Loucy (cell line): ENCODE data around the gene KCNMB2.

Experiments used
- H2AFZ ChIP-seq: fragments of 200-600 bp; sonication (generic); 2 replicates; pipeline ENCODE4 v1.6.0; 2016; ENCODE audit warnings: antibody characterized with exemption, mild to moderate bottlenecking, low read length, moderate library complexity
- H3F3A ChIP-seq: fragments of 200-600 bp; 2 replicates; pipeline ENCODE4 v1.6.0; 2016; ENCODE audit warnings: antibody characterized with exemption, low read depth, mild to moderate bottlenecking
- H3K27me3 ChIP-seq: fragments of 200-600 bp; sonication (generic); 2 replicates; pipeline ENCODE4 v1.6.1; 2014; ENCODE audit warnings: low read length, mild to moderate bottlenecking; ENCODE audit not compliant: insufficient read depth, poor library complexity, severe bottlenecking
- H3K36me3 ChIP-seq: fragments of 200-600 bp; sonication (generic); 2 replicates; pipeline ENCODE4 v1.6.1; 2016; ENCODE audit warnings: low read length; ENCODE audit not compliant: insufficient read depth
- H3K4me1 ChIP-seq: fragments of 200-600 bp; sonication (generic); 2 replicates; pipeline ENCODE4 v1.5.1; 2014; ENCODE audit warnings: low read length, mild to moderate bottlenecking; ENCODE audit not compliant: insufficient read depth, poor library complexity, severe bottlenecking
- H3K4me2 ChIP-seq: fragments of 200-600 bp; sonication (generic); 2 replicates; pipeline ENCODE4 v1.6.0; 2014; ENCODE audit warnings: antibody characterized with exemption, low read length, low read depth, mild to moderate bottlenecking; ENCODE audit not compliant: poor library complexity, severe bottlenecking
- H3K4me3 ChIP-seq: fragments of 200-600 bp; sonication (generic); 2 replicates; pipeline ENCODE4 v1.5.1; 2014; ENCODE audit warnings: low read length, mild to moderate bottlenecking, mixed read lengths; ENCODE audit not compliant: poor library complexity, severe bottlenecking
- H3K79me2 ChIP-seq: fragments of 200-600 bp; sonication (generic); 2 replicates; pipeline ENCODE4 v1.6.1; 2014; ENCODE audit warnings: low read length; ENCODE audit not compliant: insufficient read depth
- H3K9ac ChIP-seq: fragments of 200-600 bp; sonication (generic); 2 replicates; pipeline ENCODE4 v1.6.0; 2014; ENCODE audit warnings: mild to moderate bottlenecking, low read depth, low read length, moderate library complexity; ENCODE audit not compliant: poor library complexity, severe bottlenecking
- H3K9me2 ChIP-seq: fragments of 200-600 bp; sonication (generic); replicated peaks from 2 replicates; pipeline ENCODE4 v1.6.1; 2016; ENCODE audit warnings: low read depth, low read length, mixed read lengths
- H3K9me3 ChIP-seq: fragments of 200-600 bp; sonication (generic); 2 replicates; pipeline ENCODE4 v1.6.1; 2014; ENCODE audit warnings: mild to moderate bottlenecking, antibody characterized with exemption, low read length, low read depth; ENCODE audit not compliant: insufficient read depth
- H4K20me1 ChIP-seq: fragments of 200-600 bp; sonication (generic); 2 replicates; pipeline ENCODE4 v1.6.0; 2014; ENCODE audit warnings: antibody characterized with exemption, low read length, mild to moderate bottlenecking; ENCODE audit not compliant: insufficient read depth, poor library complexity, severe bottlenecking
- EZH2phosphoT487 ChIP-seq: fragments of 200-600 bp; IDR thresholded peaks from 2 replicates; pipeline ENCODE4 v1.6.1; 2018; ENCODE audit warnings: antibody characterized with exemption, mild to moderate bottlenecking, moderate library complexity, borderline replicate concordance
- TF ChIP-seq, protein P1 (sequence below): fragments of 200-600 bp; sonication (generic); conservative IDR thresholded peaks from 2 replicates; pipeline ENCODE4 v1.5.1; 2014; ENCODE audit warnings: mild to moderate bottlenecking, antibody characterized with exemption, low read length

KCNMB2 gene

DNA sequence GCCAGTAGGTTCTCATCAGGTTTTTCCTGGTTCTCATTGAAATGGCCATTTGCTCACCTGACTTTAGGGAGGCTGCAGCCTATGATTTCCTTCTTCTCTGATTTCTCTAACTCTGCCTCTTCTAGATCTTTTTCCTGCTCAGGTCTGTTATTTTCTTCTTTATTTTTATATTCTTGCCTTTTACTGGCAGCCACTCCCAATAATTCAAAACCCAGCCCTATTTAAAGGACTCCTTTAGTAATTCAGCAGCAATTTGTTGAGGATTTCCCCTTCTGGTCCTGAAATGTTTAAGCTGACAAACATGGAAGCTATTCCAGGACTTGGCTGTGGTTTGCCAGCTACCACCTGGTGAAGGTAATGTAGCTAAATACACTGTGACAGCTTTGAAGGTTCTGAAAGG, 333.8 kb downstream of the KCNMB2 start:
- Histone ChIP-seq H3K9ac (no peak overlapping the region), H3K4me2 (no peak overlapping the region), H3K9me2 (no peaks in the 10 kb centered on the region), H3K36me3 (no peaks in the 10 kb centered on the region), H3K27me3 (no peaks in the 10 kb centered on the region), H3K79me2 (no peaks in the 10 kb centered on the region), H4K20me1 (no peaks in the 10 kb centered on the region), H3F3A (no peaks in the 10 kb centered on the region), H2AFZ (no peak overlapping the region), H3K4me3 (no peak overlapping the region), H3K4me1 (no peaks in the 10 kb centered on the region), H3K9me3 (no peaks in the 10 kb centered on the region)
- TF ChIP-seq, protein P1, sequence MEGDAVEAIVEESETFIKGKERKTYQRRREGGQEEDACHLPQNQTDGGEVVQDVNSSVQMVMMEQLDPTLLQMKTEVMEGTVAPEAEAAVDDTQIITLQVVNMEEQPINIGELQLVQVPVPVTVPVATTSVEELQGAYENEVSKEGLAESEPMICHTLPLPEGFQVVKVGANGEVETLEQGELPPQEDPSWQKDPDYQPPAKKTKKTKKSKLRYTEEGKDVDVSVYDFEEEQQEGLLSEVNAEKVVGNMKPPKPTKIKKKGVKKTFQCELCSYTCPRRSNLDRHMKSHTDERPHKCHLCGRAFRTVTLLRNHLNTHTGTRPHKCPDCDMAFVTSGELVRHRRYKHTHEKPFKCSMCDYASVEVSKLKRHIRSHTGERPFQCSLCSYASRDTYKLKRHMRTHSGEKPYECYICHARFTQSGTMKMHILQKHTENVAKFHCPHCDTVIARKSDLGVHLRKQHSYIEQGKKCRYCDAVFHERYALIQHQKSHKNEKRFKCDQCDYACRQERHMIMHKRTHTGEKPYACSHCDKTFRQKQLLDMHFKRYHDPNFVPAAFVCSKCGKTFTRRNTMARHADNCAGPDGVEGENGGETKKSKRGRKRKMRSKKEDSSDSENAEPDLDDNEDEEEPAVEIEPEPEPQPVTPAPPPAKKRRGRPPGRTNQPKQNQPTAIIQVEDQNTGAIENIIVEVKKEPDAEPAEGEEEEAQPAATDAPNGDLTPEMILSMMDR, result no peak
- TF ChIP-seq EZH2phosphoT487, result no peak

GRCh38 chr3:178875157-178875556, 338.9 kb downstream of the KCNMB2 start:
- Histone ChIP-seq H3K4me3 (no peak overlapping the region), H3K4me2 (no peak overlapping the region), H3F3A (no peaks in the 10 kb centered on the region), H2AFZ (no peak overlapping the region), H3K36me3 (no peaks in the 10 kb centered on the region), H3K9me3 (no peaks in the 10 kb centered on the region), H3K27me3 (no peaks in the 10 kb centered on the region), H4K20me1 (no peaks in the 10 kb centered on the region), H3K4me1 (no peaks in the 10 kb centered on the region), H3K79me2 (no peaks in the 10 kb centered on the region), H3K9ac (no peak overlapping the region), H3K9me2 (no peaks in the 10 kb centered on the region)
- TF ChIP-seq EZH2phosphoT487, result no peak

GRCh38 chr3:178875836-178876235, 339.6 kb downstream of the KCNMB2 start:
- H3K79me2 ChIP-seq, result no peaks in the 10 kb centered on the region
- H3K9me2 ChIP-seq, result no peaks in the 10 kb centered on the region
- H4K20me1 ChIP-seq, result no peaks in the 10 kb centered on the region
- no peaks in the 10 kb centered on the region for H3K4me1 ChIP-seq
- no peaks in the 10 kb centered on the region for H3F3A ChIP-seq
- H3K9ac ChIP-seq, result no peak overlapping the region
- no peaks in the 10 kb centered on the region for H3K9me3 ChIP-seq
- no peak overlapping the region for H3K4me2 ChIP-seq
- no peak overlapping the region for H3K4me3 ChIP-seq
- H3K27me3 ChIP-seq, result no peaks in the 10 kb centered on the region
- H3K36me3 ChIP-seq, result no peaks in the 10 kb centered on the region
- no peak for TF ChIP-seq EZH2phosphoT487
- TF ChIP-seq, protein P1, result no peak
- no peak overlapping the region for H2AFZ ChIP-seq

DNA sequence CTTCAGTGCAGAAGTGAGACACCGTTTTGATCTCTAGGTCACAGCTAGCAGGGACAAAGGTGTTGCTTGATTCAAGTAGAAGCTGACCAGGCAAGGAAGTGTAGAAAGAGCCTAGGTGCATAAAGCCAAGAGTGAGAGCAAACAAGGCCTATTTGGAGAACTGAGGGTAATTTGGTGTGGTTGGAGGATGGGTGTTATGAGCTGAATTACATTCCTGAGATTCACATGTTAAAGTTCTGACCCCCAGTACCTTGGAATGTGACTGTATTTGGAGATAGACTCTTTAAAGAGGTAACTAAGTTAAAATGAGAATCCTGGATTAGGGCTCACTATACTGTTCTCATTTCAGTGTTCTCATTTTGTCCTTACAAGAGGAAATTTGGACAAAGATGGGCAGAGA, 344.0 kb downstream of the KCNMB2 start:
- H3K9me2 ChIP-seq, result no peaks in the 10 kb centered on the region

More for the DNA sequence above, 344.0 kb downstream of the KCNMB2 start:
- H3K36me3 ChIP-seq, result no peaks in the 10 kb centered on the region
- H3K4me3 ChIP-seq, result no peak overlapping the region
- H3K27me3 ChIP-seq, result no peaks in the 10 kb centered on the region
- no peaks in the 10 kb centered on the region for H3K4me1 ChIP-seq
- no peak for TF ChIP-seq EZH2phosphoT487
- TF ChIP-seq, protein P1, result no peak
- H3K9ac ChIP-seq, result no peak overlapping the region
- H4K20me1 ChIP-seq, result no peaks in the 10 kb centered on the region
- no peaks in the 10 kb centered on the region for H3K9me3 ChIP-seq
- no peak overlapping the region for H3K4me2 ChIP-seq
- H3F3A ChIP-seq, result no peaks in the 10 kb centered on the region
- H3K79me2 ChIP-seq, result no peaks in the 10 kb centered on the region
- no peak overlapping the region for H2AFZ ChIP-seq
